GM21529 (cell line): ENCODE data around the gene ALDH8A1.
A peak's percentile ranks its signal among the peaks of the same experiment; 100 is the strongest.
"Not testable (repeated sequence)": the region's sequence is repeated elsewhere in the genome, so short reads cannot be mapped to it uniquely, and the experiment has no call there.

Experiments used
- ATAC-seq: cut with Tn5 transposase; IDR thresholded peaks from one replicate; pipeline ENCODE4 v1.9.1; 2021; ENCODE audit not compliant: unreplicated experiment

Gene ALDH8A1

GRCh38 chr6:134911547-134911946 lies 38.4 kb downstream of the ALDH8A1 start:
- ATAC-seq: no peak

DNA sequence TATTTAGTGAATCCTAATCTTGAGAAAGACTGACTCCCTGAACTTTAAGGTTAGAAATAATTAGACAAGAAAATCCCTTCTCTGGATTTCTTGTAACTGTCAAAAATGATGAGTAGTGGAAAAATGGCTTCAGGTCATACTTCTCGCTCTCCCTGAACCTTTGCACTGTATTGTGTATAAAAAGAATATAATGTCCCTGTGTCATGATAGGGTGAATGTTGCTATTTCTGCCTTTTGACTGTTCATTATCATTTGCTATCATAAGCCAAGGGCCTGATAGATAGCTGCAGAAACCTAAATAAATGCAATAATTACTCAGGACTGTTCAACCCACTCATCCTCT lies 39.3 kb downstream of the ALDH8A1 start:
- ATAC-seq: no peak

DNA sequence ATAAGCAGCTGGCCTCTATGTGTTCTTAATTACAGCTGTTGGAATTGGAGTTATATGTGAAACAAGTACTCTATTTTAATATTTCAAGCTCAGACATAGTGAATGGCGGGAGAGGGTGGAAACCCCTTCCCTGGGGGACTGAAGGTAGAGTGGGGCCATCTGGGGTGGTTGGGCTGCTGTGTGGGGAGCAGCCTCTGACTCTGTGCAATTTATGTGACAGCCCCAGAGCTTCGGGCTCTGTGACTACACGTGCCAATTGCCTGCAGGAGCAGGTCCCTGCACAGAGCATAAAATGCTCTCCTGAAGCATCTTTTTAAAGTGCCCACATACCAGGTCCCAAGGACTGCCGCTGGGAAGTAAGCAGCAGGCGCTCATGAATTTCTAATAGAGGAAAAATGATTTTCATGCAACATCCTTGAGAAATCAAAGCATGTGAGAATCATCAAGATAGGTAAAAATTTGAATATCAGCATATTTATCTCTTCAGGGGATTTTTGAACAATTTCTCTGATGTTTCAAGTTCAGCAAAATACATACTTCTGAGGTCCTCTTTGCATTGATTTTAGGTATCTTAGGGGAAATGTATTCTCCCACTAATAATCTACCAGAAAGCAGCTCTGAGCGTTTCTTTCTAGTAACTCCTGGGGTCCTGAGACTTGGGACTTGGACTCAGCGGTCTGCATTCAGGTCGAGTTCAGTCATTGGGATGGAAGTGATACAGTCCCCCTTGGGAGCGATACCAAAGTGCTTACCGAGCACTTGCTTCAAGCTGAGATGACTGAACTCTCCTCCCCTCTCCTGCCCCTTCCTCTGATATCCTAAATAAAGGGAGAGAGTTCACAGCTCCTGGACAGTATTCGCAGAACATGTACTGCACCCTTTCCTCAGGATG lies 40.0 kb downstream of the ALDH8A1 start:
- no peak for ATAC-seq

DNA sequence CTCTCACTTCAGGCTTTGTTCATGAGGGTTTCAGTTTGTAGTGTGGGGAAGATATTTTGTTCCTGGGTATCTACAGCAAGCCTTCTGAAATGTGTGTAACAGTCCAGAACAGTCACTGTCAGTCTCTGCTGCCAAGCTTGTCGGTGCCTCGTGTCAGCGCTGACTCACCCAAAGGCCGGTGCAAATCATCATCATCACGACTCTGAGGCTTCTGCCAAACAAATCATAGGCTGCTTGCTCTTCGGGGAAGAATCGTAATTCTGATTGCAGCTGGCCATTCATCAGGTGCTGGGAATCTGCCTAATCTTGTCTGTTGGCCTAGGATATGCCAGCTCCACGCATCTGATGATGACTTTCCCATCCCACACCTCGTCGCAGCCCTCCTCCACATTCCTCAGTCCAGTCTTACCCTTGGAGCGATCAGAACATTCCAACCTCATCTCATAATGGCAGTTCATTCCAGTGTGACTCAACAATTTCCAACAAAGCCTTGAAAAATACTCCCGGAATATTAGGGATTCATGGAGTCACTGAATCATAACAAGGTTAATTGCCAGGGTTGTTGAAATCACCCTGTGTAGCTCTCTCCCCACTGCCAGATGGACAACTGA lies 40.9 kb downstream of the ALDH8A1 start:
- no peak for ATAC-seq

DNA sequence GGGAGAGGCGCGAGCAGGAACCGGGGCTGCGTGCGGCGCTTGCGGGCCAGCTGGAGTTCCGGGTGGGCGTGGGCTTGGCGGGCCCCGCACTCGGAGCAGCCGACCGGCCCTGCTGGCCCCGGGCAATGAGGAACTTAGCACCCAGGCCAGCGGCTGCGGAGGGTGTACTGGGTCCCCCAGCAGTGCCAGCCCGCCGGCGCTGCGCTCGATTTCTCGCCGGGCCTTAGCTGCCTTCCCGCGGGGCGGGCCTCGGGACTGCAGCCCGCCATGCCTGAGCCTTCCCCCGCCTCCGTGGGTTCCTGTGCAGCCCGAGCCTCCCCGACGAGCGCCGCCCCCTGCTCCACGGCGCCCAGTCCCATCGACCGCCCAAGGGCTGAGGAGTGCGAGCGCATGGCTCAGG lies 45.2 kb downstream of the ALDH8A1 start:
- not testable (repeated sequence) for ATAC-seq

GRCh38 chr6:134903448-134903847 lies 46.5 kb downstream of the ALDH8A1 start:
- no peak for ATAC-seq

DNA sequence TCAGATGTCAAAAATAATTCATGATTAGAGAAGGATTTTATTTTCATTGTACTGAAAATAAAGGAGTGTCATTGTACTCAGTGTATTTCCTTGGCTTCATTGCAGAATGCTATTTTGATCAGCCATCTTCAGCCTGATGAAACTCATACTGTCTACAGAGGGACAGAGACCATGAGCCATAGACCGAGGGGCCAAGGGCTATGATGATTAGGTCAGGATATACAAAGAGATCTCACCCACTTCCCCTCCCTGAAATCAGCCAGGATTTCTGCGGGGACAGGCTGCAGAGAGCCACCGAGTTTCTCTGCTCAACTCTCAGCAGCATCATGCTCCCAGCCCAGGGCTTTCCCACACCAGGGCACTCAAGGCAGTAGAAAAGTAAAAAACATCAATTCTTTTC lies 47.0 kb downstream of the ALDH8A1 start:
- ATAC-seq: no peak

GRCh38 chr6:134902074-134902861 lies 47.6 kb downstream of the ALDH8A1 start:
- ATAC-seq: no peak

GRCh38 chr6:134898575-134898974 lies 51.3 kb downstream of the ALDH8A1 start:
- no peak for ATAC-seq

- not testable (repeated sequence) for ATAC-seq
Measured at GRCh38 chr6:134898166-134898565, 51.7 kb downstream of the ALDH8A1 start.

DNA sequence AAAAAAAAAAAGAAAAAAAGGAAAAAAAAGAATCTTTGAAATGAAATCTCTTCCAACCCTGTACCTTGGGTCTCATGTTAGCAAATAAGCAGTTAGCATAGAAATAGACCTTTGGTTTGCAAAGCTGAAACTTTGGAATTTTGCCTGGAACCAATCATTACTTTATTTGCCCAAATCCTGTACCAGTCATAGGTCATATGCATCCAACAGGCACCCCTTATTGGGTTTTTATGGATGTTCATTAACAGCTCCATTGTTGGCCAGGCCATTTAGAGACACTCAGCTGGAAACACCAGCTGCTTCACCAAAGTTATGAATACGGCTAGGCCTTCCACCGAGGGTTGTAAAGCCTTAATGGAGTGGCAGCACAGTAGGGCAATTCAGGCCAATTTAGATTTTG lies 53.0 kb downstream of the ALDH8A1 start:
- no peak for ATAC-seq

- ATAC-seq: no peak
Measured at GRCh38 chr6:134894800-134895199, 55.1 kb downstream of the ALDH8A1 start.

DNA sequence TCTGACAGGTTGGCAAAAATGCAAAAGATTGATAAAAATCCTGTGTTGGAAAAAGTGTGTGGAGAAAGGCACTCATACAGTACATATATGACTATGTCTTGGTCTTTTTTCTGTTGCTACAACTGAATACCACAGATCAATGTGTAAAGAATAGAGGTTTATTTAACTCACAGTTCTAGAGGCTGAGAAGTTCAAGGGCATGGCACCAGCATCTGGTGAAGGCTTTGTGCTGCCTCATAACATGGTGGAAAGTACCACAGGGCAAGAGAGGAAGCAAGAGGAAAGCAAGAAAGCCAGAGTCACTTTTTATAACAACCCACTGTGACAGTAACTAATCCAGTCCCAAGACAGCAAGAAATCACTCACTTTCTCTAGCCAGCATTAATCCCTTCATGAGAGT lies 57.5 kb downstream of the ALDH8A1 start:
- ATAC-seq: no peak

DNA sequence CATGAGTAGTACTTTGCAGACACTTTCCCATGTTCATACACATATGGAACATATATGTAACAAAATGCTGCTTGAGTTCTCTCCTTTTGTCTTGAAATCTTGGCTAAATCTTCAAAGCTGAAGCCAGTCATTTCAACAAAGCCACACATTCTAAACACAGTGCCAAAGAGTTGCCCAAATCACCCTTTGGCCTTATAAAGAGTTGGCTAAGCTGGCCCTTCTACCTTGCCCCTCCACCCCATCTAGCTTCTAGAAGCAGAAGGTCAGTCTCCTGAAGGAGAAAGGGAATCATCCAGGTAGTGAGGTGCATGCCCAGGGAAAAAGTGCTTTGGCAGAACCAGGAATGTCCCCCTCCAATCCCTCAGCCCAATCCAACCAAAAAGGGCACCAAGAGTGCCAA lies 58.3 kb downstream of the ALDH8A1 start:
- no peak for ATAC-seq

- ATAC-seq: no peak
Measured at GRCh38 chr6:134888316-134888715, 61.6 kb downstream of the ALDH8A1 start.

GRCh38 chr6:134884752-134885151 lies 65.1 kb downstream of the ALDH8A1 start:
- no peak for ATAC-seq

- ATAC-seq: no peak
Measured at GRCh38 chr6:134883314-134883713, 66.6 kb downstream of the ALDH8A1 start.

DNA sequence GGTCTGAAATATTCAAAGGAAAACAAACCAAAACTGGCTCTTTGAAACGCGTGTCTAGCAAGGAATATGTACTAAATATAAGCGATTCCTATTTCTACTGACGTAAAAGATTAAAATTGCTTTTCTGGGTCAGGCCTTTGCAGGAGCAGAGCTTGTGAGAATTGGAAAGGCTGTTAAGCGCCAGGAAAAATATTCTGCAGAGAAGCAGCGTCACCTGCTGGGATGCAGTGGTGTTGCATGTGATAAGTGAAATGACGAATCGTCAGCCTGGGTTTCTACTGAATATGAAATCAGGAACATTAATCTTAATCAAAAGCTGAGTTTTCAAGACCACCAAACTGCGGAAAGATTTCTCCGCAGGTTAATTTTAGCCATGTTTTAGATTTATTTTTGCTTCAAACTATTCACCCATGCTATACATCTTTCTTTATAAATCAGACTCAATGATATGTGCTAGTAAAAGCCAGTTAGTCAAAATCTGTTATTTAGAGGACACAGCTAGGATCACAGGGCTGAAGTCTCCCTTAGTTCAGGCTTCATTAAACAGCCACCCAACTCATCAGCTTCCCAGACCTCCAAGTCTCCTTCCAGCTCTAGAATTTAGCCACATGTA lies 67.4 kb downstream of the ALDH8A1 start:
- peak; percentile 70 for ATAC-seq

- ATAC-seq: no peak
Measured at GRCh38 chr6:134880487-134881190, 69.3 kb downstream of the ALDH8A1 start.

GRCh38 chr6:134878136-134878535 lies 71.8 kb downstream of the ALDH8A1 start:
- ATAC-seq: no peak

DNA sequence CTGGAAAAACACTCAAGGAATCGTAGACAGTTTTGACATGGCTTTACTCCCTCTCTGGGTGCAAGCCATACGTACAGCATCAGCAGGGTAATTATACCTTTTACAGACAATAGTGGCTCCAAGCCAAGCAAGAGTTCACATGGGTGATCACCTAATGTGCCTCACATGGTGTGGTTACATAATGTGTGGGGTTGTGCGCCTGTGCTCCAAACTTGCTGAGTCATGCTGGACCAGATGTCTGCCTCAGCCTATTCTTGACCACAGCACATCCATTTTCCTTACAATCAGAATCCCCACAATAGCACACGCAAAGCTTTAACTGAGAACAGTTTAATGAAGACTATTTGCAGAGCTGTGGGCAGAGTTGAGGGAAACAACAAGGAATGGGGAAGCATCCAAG lies 74.5 kb downstream of the ALDH8A1 start:
- no peak for ATAC-seq
